Vagina (tissue), 2 donors: ENCODE measurements around the gene CNBP.

Experiments
- CTCF ChIP-seq, 3 experiments: fragments of 450-650 bp in 2 of 3; fragments of 200-600 bp in 1 of 3; sonication (generic) in 1 of 3; IDR thresholded peaks; one replicate each; pipeline ENCODE4 v1.5.1; 2017 to 2019; ENCODE audit warnings: antibody characterized with exemption in 3 of 3, mild to moderate bottlenecking in 2 of 3, moderate library complexity in 2 of 3
- POLR2A ChIP-seq, 2 donors: fragments of 450-650 bp; IDR thresholded peaks; one replicate each; pipeline ENCODE4 v1.6.1; 2017; ENCODE audit warnings: antibody characterized with exemption in 2 of 2, mild to moderate bottlenecking in 2 of 2, moderate library complexity in 2 of 2
- POLR2AphosphoS5 ChIP-seq, 2 donors: sonication (generic); formaldehyde crosslinking; IDR thresholded peaks; one replicate each; pipeline ENCODE4 v1.9.0; 2017; ENCODE audit warnings: antibody characterized with exemption in 2 of 2, mild to moderate bottlenecking in 2 of 2, low read depth in 1 of 2; ENCODE audit not compliant: insufficient read depth in 1 of 2

GRCh38 chr3:129161860-129162271 is 21.8 kb downstream of the CNBP start:
- TF ChIP-seq CTCF (IDR thresholded peaks at IDR 0.05), result no peak
- no peak for TF ChIP-seq POLR2AphosphoS5 (IDR thresholded peaks at IDR 0.05; ENCODE audit: insufficient read depth in 1 of 2, low read depth in 1 of 2)
- no peak for TF ChIP-seq POLR2A (IDR thresholded peaks at IDR 0.05)
